Keratinocyte (primary cell): ENCODE results near the gene UBE2D2. TPM values are rescaled to one million over a fixed set of nuclear protein-coding genes. Genes with fewer than 3 reads are reported as not detected.

Experiments used
- DNase-seq: peaks from one replicate; pipeline ENCODE4 v3.0.0-alpha.2; 2011; ENCODE audit warnings: low read depth, missing footprints, low spot score
- FAIRE-seq: peaks from 2 replicates; lab custom pipeline; 2011; peaks lifted over from hg19 to GRCh38; lab: Jason Lieb, UNC
- H2AFZ ChIP-seq: 2 replicates; pipeline ENCODE4 v1.6.0; 2012; ENCODE audit warnings: low read length, control low read depth, inconsistent platforms; ENCODE audit not compliant: control insufficient read depth
- H3K27ac ChIP-seq: 2 replicates; pipeline ENCODE4 v1.5.1; 2011; ENCODE audit warnings: low read length; ENCODE audit not compliant: control insufficient read depth, insufficient read depth
- H3K27me3 ChIP-seq: 3 replicates; pipeline ENCODE4 v1.6.0; 2011; ENCODE audit warnings: low read length; ENCODE audit not compliant: control insufficient read depth, insufficient read depth; ENCODE audit errors: extremely low read depth
- H3K36me3 ChIP-seq, 2 experiments: 2 replicates in 1 of 2; 3 replicates in 1 of 2; pipeline ENCODE4 v1.5.1; 2011; ENCODE audit warnings: low read length in 2 of 2, mild to moderate bottlenecking in 1 of 2; ENCODE audit not compliant: control insufficient read depth in 2 of 2, insufficient read depth in 2 of 2; ENCODE audit errors: extremely low read depth in 1 of 2
- H3K4me1 ChIP-seq: 3 replicates; pipeline ENCODE4 v1.5.1; 2011; ENCODE audit warnings: low read length; ENCODE audit not compliant: control insufficient read depth, insufficient read depth; ENCODE audit errors: extremely low read depth
- H3K4me2 ChIP-seq: 3 replicates; pipeline ENCODE4 v1.6.0; 2011; ENCODE audit warnings: low read depth, low read length; ENCODE audit not compliant: control insufficient read depth, insufficient read depth; ENCODE audit errors: extremely low read depth
- H3K4me3 ChIP-seq, 3 experiments: fragments of 200-600 bp in 1 of 3; sonication (generic) in 1 of 3; 2 replicates in 2 of 3; 3 replicates in 1 of 3; pipeline ENCODE4 v1.5.1; 2011 to 2016; ENCODE audit warnings: low read length in 3 of 3, mild to moderate bottlenecking in 3 of 3, control low read depth in 2 of 3, inconsistent platforms in 1 of 3, low read depth in 1 of 3, mixed read lengths in 1 of 3, mixed run types in 1 of 3, moderate library complexity in 1 of 3; ENCODE audit not compliant: control insufficient read depth in 2 of 3, insufficient read depth in 2 of 3; ENCODE audit errors: extremely low read depth in 1 of 3
- H3K79me2 ChIP-seq: 2 replicates; pipeline ENCODE4 v1.6.0; 2012; ENCODE audit warnings: low read length; ENCODE audit not compliant: control insufficient read depth, insufficient read depth
- H3K9ac ChIP-seq: 3 replicates; pipeline ENCODE4 v1.6.0; 2011; ENCODE audit warnings: low read length; ENCODE audit not compliant: control insufficient read depth, insufficient read depth; ENCODE audit errors: extremely low read depth
- H3K9me1 ChIP-seq: 3 replicates; pipeline ENCODE4 v1.6.0; 2011; ENCODE audit warnings: low read length; ENCODE audit not compliant: control insufficient read depth, insufficient read depth; ENCODE audit errors: extremely low read depth
- H3K9me3 ChIP-seq: 2 replicates; pipeline ENCODE4 v1.5.1; 2012; ENCODE audit warnings: low read depth, low read length; ENCODE audit not compliant: control insufficient read depth
- H4K20me1 ChIP-seq: 3 replicates; pipeline ENCODE4 v1.6.0; 2011; ENCODE audit warnings: low read length; ENCODE audit not compliant: control insufficient read depth, insufficient read depth; ENCODE audit errors: extremely low read depth
- EZH2 ChIP-seq: IDR thresholded peaks from one replicate; pipeline ENCODE4 v1.6.1; 2012; ENCODE audit warnings: inconsistent platforms, mild to moderate bottlenecking, low read length, moderate library complexity
- dilution Hi-C: fragments of 300-500 bp; cut with MboI; formaldehyde crosslinking; loops from one replicate; pipeline ENCODE4 v1.7.0; 2020; ENCODE audit warnings: low sequenced_read_pairs; ENCODE audit not compliant: extremely low pct_ligation_motif_present
- polyA plus RNA-seq, 5 experiments: library from polyadenylated mRNA; depleted of rRNA in 3 of 5; stranded (reverse) in 3 of 5; stranded (forward) in 1 of 5; unstranded in 1 of 5; fragments of >200 nt; gene quantifications; 1 replicate in 1 of 5; 2 replicates in 3 of 5; 3 replicates in 1 of 5; pipeline versions ENCODE4 v1.2.1 to v1.2.3, GENCODE V29; 2011 to 2012; ENCODE audit warnings: missing spikeins in 2 of 5, low read depth in 1 of 5, low replicate concordance in 1 of 5
- TF ChIP-seq, protein P1 (sequence below), 3 experiments: IDR thresholded peaks in 1 of 3; conservative IDR thresholded peaks in 1 of 3; optimal IDR thresholded peaks in 1 of 3; 2 replicates in 2 of 3; 3 replicates in 1 of 3; pipeline versions ENCODE3 to v1.5.1; 2011; ENCODE audit warnings: low read length in 3 of 3, mild to moderate bottlenecking in 3 of 3, moderate library complexity in 2 of 3, control low read depth in 1 of 3, inconsistent platforms in 1 of 3; ENCODE audit not compliant: insufficient read depth in 2 of 3; ENCODE audit errors: extremely low read depth in 1 of 3

UBE2D2 gene
- polyA plus RNA-seq, 1 donor (not counting 4 experiments of a cell fraction or from before 2014, with no cell fraction given): 127 TPM

DNA sequence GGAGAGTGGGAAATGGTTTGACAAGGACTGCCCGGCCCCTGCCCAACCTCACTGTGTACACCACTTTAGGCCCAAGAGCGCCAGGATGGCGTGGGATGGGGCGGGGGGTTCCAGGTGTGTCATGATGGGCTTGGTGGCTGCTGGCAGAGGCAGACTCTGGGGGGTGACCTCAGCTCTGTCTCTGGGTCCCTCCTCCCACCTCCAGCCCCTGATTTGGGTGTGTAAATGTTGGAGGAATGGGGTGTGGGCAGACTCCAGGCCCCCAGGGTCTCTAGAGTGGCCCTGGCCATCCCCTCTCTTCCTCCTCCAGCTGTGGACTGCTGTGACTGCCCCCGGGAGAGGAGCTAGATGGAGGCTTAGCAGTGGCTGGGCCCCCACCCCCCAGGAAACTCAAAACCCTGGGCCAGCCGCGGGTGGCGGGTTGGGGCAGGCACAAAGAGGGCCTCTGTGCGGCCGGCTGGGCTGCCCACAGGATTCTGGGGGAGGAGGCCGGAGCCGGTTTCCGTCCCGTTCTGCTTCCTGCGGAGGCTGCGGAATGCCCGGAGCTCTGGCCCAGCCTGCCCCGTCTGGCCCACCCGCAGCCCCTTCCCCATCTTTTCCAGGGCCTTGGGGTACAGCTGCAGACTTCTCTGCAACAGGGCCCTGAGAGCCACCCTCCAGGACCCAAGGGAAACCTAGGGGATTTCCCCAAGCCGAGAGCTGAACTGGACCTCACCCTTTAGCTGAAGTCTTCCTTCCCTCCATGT lies 110.1 kb downstream of the UBE2D2 start:
- H3K4me2 ChIP-seq: no peak overlapping the region
- dilution Hi-C loops: no loop called here
- H3K9ac ChIP-seq: no peak overlapping the region
- no peak overlapping the region for H3K4me3 ChIP-seq
- no peaks in the 10 kb centered on the region for H3K79me2 ChIP-seq
- H4K20me1 ChIP-seq: no peaks in the 10 kb centered on the region
- H3K27me3 ChIP-seq: no peaks in the 10 kb centered on the region
- H3K36me3 ChIP-seq: no peaks in the 10 kb centered on the region
- no peak overlapping the region for H2AFZ ChIP-seq
- H3K9me1 ChIP-seq: no peaks in the 10 kb centered on the region
- no peaks in the 10 kb centered on the region for H3K9me3 ChIP-seq
- H3K4me1 ChIP-seq: peaks cover 18% of the 10 kb centered on the region
- FAIRE-seq: no peak
- TF ChIP-seq, protein P1, sequence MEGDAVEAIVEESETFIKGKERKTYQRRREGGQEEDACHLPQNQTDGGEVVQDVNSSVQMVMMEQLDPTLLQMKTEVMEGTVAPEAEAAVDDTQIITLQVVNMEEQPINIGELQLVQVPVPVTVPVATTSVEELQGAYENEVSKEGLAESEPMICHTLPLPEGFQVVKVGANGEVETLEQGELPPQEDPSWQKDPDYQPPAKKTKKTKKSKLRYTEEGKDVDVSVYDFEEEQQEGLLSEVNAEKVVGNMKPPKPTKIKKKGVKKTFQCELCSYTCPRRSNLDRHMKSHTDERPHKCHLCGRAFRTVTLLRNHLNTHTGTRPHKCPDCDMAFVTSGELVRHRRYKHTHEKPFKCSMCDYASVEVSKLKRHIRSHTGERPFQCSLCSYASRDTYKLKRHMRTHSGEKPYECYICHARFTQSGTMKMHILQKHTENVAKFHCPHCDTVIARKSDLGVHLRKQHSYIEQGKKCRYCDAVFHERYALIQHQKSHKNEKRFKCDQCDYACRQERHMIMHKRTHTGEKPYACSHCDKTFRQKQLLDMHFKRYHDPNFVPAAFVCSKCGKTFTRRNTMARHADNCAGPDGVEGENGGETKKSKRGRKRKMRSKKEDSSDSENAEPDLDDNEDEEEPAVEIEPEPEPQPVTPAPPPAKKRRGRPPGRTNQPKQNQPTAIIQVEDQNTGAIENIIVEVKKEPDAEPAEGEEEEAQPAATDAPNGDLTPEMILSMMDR (optimal IDR thresholded peaks at IDR 0.05 in 1 of 3, IDR thresholded peaks at IDR 0.05 in 1 of 3, conservative IDR thresholded peaks at IDR 0.05 in 1 of 3; ENCODE audit: extremely low read depth in 1 of 3, insufficient read depth in 2 of 3, low read length in 3 of 3): no peak
- no peak for TF ChIP-seq EZH2
- no peak overlapping the region for H3K27ac ChIP-seq
- DNase-seq: no peak

GRCh38 chr5:139675213-139675612 lies 114.1 kb downstream of the UBE2D2 start:
- H3K27ac ChIP-seq: no peak overlapping the region
- no peak overlapping the region for H3K4me3 ChIP-seq
- no peaks in the 10 kb centered on the region for H3K79me2 ChIP-seq
- no peak for FAIRE-seq
- no peak for DNase-seq
- H3K9me3 ChIP-seq: no peaks in the 10 kb centered on the region
- no peak overlapping the region for H3K9ac ChIP-seq
- no peak overlapping the region for H3K4me2 ChIP-seq
- no peaks in the 10 kb centered on the region for H3K36me3 ChIP-seq
- TF ChIP-seq, protein P1 (optimal IDR thresholded peaks at IDR 0.05 in 1 of 3, IDR thresholded peaks at IDR 0.05 in 1 of 3, conservative IDR thresholded peaks at IDR 0.05 in 1 of 3; ENCODE audit: extremely low read depth in 1 of 3, insufficient read depth in 2 of 3, low read length in 3 of 3): no peak
- no peak for TF ChIP-seq EZH2
- dilution Hi-C loops: no loop called here
- no peaks in the 10 kb centered on the region for H3K9me1 ChIP-seq
- H3K4me1 ChIP-seq: no peaks in the 10 kb centered on the region
- no peaks in the 10 kb centered on the region for H4K20me1 ChIP-seq
- H2AFZ ChIP-seq: no peak overlapping the region
- peaks cover 17% of the 10 kb centered on the region for H3K27me3 ChIP-seq
